HEK293 (cell line): ENCODE data around the gene CYP11A1.

Source experiments
- CTCF ChIA-PET: fragments of 350-600 bp; formaldehyde crosslinking; extraction: SDS; loops from one replicate; lab custom pipeline; 2021; ENCODE audit warnings: antibody characterized with exemption; lab: Yijun Ruan, JAX
- POLR2A ChIA-PET: fragments of 300-600 bp; formaldehyde crosslinking; extraction: SDS; loops from one replicate; lab custom pipeline; 2020; ENCODE audit warnings: antibody characterized with exemption, inconsistent platforms; lab: Yijun Ruan, JAX
- H3K27ac ChIP-seq: fragments of 200-500 bp; sonication (Bioruptor generic); 2 replicates; pipeline ENCODE4 v1.5.1; 2014; ENCODE audit warnings: low read depth, low read length, control low read depth, inconsistent platforms; ENCODE audit errors: extremely low read depth
- H3K36me3 ChIP-seq, 2 experiments: fragments of 200-500 bp in 1 of 2; sonication (Bioruptor generic) in 1 of 2; 1 replicate in 1 of 2; 2 replicates in 1 of 2; pipeline ENCODE4 v1.5.1; 2014 to 2017; ENCODE audit warnings: inconsistent platforms in 2 of 2, low read length in 2 of 2; ENCODE audit not compliant: control insufficient read depth in 2 of 2, insufficient read depth in 1 of 2
- H3K4me1 ChIP-seq: fragments of 200-500 bp; sonication (Bioruptor generic); 2 replicates; pipeline ENCODE4 v1.5.1; 2014; ENCODE audit warnings: mild to moderate bottlenecking, low read length, inconsistent platforms; ENCODE audit not compliant: control insufficient read depth, insufficient read depth
- H3K4me3 ChIP-seq: 2 replicates; pipeline ENCODE4 v1.5.1; 2011; ENCODE audit warnings: low read depth, mild to moderate bottlenecking, control low read depth, low read length, moderate library complexity
- H3K9me3 ChIP-seq: fragments of 200-500 bp; sonication (Bioruptor generic); 2 replicates; pipeline ENCODE4 v1.5.1; 2014; ENCODE audit warnings: low read depth, low read length, inconsistent platforms; ENCODE audit not compliant: control insufficient read depth, insufficient read depth
- HOXD13 ChIP-seq: sonication (generic); formaldehyde crosslinking; IDR thresholded peaks from 2 replicates; pipeline ENCODE4 v1.8.0; 2022; ENCODE audit warnings: missing genetic modification reagents, borderline replicate concordance
- MYNN ChIP-seq: fragments of 450-650 bp; formaldehyde crosslinking; IDR thresholded peaks from 2 replicates; pipeline ENCODE4 v1.5.1; 2016; ENCODE audit warnings: missing biosample characterization, missing genetic modification characterization, borderline replicate concordance
- PRDM1 ChIP-seq: fragments of 450-650 bp; formaldehyde crosslinking; IDR thresholded peaks from 2 replicates; pipeline ENCODE4; 2016; ENCODE audit warnings: missing biosample characterization, missing genetic modification characterization
- ZBTB1 ChIP-seq: fragments of 450-650 bp; formaldehyde crosslinking; IDR thresholded peaks from 2 replicates; pipeline ENCODE4 v1.5.1; 2016; ENCODE audit warnings: missing biosample characterization, missing genetic modification characterization
- ZBTB8A ChIP-seq: fragments of 450-650 bp; formaldehyde crosslinking; IDR thresholded peaks from 2 replicates; pipeline ENCODE4 v1.5.1; 2016; ENCODE audit warnings: missing biosample characterization, missing genetic modification characterization
- ZEB2 ChIP-seq: fragments of 450-650 bp; formaldehyde crosslinking; IDR thresholded peaks from 2 replicates; pipeline ENCODE4 v1.5.1; 2016; ENCODE audit warnings: missing biosample characterization, missing genetic modification characterization
- ZNF146 ChIP-seq: fragments of 450-650 bp; formaldehyde crosslinking; IDR thresholded peaks from 2 replicates; pipeline ENCODE4 v1.5.1; 2016; ENCODE audit warnings: missing biosample characterization, missing genetic modification characterization
- ZNF2 ChIP-seq: fragments of 450-650 bp; formaldehyde crosslinking; IDR thresholded peaks from 2 replicates; pipeline ENCODE4 v1.5.1; 2016; ENCODE audit warnings: missing biosample characterization, missing genetic modification characterization
- ZNF221 ChIP-seq: fragments of 450-650 bp; formaldehyde crosslinking; IDR thresholded peaks from 2 replicates; pipeline ENCODE4 v1.5.1; 2017; ENCODE audit warnings: missing biosample characterization, missing genetic modification characterization, borderline replicate concordance
- ZNF248 ChIP-seq: fragments of 450-650 bp; formaldehyde crosslinking; IDR thresholded peaks from 2 replicates; pipeline ENCODE4 v1.5.1; 2017; ENCODE audit warnings: missing biosample characterization, missing genetic modification characterization
- ZNF274 ChIP-seq, 2 experiments: fragments of 200-500 bp in 1 of 2; fragments of 450-650 bp in 1 of 2; sonication (Bioruptor generic) in 1 of 2; formaldehyde crosslinking in 1 of 2; IDR thresholded peaks; 2 replicates each; pipeline versions ENCODE4 v1.5.1 to v1.6.1; 2014 to 2016; ENCODE audit warnings: borderline replicate concordance in 1 of 2, inconsistent platforms in 1 of 2, low read length in 1 of 2, missing biosample characterization in 1 of 2, missing genetic modification characterization in 1 of 2
- ZNF366 ChIP-seq: fragments of 450-650 bp; formaldehyde crosslinking; conservative IDR thresholded peaks from 2 replicates; pipeline ENCODE4 v1.5.1; 2016; ENCODE audit warnings: missing biosample characterization, missing genetic modification characterization
- ZNF48 ChIP-seq: fragments of 450-650 bp; formaldehyde crosslinking; IDR thresholded peaks from 2 replicates; pipeline ENCODE4 v1.5.1; 2016; ENCODE audit warnings: missing biosample characterization, missing genetic modification characterization
- ZNF510 ChIP-seq: fragments of 450-650 bp; formaldehyde crosslinking; IDR thresholded peaks from 2 replicates; pipeline ENCODE4 v1.5.1; 2018; ENCODE audit warnings: mild to moderate bottlenecking, missing genetic modification characterization, missing biosample characterization; ENCODE audit not compliant: insufficient replicate concordance
- ZNF560 ChIP-seq: fragments of 450-650 bp; formaldehyde crosslinking; IDR thresholded peaks from 2 replicates; pipeline ENCODE4 v1.5.1; 2017; ENCODE audit warnings: missing biosample characterization, missing genetic modification characterization, borderline replicate concordance
- ZNF596 ChIP-seq: fragments of 450-650 bp; IDR thresholded peaks from 2 replicates; pipeline ENCODE4 v1.5.0; 2018; ENCODE audit warnings: missing biosample characterization, mild to moderate bottlenecking, missing genetic modification characterization, moderate library complexity
- ZNF658 ChIP-seq: fragments of 450-650 bp; formaldehyde crosslinking; IDR thresholded peaks from 2 replicates; pipeline ENCODE4; 2016; ENCODE audit warnings: missing biosample characterization, missing genetic modification characterization
- ZNF677 ChIP-seq: fragments of 450-650 bp; IDR thresholded peaks from 2 replicates; pipeline ENCODE4 v1.5.0; 2018; ENCODE audit warnings: missing biosample characterization, mild to moderate bottlenecking, missing genetic modification characterization, moderate library complexity
- ZNF701 ChIP-seq: fragments of 450-650 bp; formaldehyde crosslinking; IDR thresholded peaks from 2 replicates; pipeline ENCODE4 v1.5.1; 2016; ENCODE audit warnings: missing biosample characterization, missing genetic modification characterization
- ZNF785 ChIP-seq: fragments of 450-650 bp; formaldehyde crosslinking; IDR thresholded peaks from 2 replicates; pipeline ENCODE4 v1.5.1; 2016; ENCODE audit warnings: missing biosample characterization, missing genetic modification characterization
- TF ChIP-seq, protein P1 (sequence below): fragments of 450-650 bp; formaldehyde crosslinking; IDR thresholded peaks from 2 replicates; pipeline ENCODE4 v1.5.1; 2016; ENCODE audit warnings: missing biosample characterization, missing genetic modification characterization
- TF ChIP-seq, protein P2 (sequence below): fragments of 450-650 bp; formaldehyde crosslinking; IDR thresholded peaks from 2 replicates; pipeline ENCODE4 v1.5.1; 2016; ENCODE audit warnings: missing biosample characterization, missing genetic modification characterization
- TF ChIP-seq, protein P3 (sequence below): fragments of 450-650 bp; IDR thresholded peaks from 2 replicates; pipeline ENCODE4 v1.5.1; 2018; ENCODE audit warnings: missing biosample characterization, missing genetic modification characterization
- TF ChIP-seq, protein P4 (sequence below): fragments of 450-650 bp; formaldehyde crosslinking; IDR thresholded peaks from 2 replicates; pipeline ENCODE4 v1.5.1; 2016; ENCODE audit warnings: missing biosample characterization, missing genetic modification characterization
- TF ChIP-seq, protein P5 (sequence below): fragments of 450-650 bp; formaldehyde crosslinking; IDR thresholded peaks from 2 replicates; pipeline ENCODE4 v1.5.1; 2016; ENCODE audit warnings: missing biosample characterization, missing genetic modification characterization

The CYP11A1 gene

DNA sequence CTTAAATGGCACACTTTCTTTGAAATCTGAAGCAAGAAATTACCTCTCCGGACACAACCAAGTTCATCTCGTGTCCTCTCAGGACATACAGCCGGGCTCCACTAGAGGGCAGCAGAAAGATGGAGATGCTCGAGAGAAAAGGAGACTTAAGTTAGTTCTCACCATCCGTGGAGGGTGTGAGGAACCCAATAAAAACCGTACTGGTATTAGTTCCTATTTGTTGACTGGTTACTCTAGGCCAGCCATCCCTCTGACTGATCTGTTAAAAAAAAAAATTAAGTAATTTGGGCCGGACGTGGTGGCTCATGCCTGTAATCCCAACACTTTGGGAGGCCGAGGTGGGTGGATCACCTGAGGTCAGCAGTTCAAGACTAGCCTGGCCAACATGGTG lies 7.9 kb upstream of the CYP11A1 start (continued):
- TF ChIP-seq, protein P1, sequence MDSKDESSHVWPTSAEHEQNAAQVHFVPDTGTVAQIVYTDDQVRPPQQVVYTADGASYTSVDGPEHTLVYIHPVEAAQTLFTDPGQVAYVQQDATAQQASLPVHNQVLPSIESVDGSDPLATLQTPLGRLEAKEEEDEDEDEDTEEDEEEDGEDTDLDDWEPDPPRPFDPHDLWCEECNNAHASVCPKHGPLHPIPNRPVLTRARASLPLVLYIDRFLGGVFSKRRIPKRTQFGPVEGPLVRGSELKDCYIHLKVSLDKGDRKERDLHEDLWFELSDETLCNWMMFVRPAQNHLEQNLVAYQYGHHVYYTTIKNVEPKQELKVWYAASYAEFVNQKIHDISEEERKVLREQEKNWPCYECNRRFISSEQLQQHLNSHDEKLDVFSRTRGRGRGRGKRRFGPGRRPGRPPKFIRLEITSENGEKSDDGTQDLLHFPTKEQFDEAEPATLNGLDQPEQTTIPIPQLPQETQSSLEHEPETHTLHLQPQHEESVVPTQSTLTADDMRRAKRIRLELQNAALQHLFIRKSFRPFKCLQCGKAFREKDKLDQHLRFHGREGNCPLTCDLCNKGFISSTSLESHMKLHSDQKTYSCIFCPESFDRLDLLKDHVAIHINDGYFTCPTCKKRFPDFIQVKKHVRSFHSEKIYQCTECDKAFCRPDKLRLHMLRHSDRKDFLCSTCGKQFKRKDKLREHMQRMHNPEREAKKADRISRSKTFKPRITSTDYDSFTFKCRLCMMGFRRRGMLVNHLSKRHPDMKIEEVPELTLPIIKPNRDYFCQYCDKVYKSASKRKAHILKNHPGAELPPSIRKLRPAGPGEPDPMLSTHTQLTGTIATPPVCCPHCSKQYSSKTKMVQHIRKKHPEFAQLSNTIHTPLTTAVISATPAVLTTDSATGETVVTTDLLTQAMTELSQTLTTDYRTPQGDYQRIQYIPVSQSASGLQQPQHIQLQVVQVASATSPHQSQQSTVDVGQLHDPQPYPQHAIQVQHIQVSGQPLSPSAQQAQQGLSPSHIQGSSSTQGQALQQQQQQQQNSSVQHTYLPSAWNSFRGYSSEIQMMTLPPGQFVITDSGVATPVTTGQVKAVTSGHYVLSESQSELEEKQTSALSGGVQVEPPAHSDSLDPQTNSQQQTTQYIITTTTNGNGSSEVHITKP (tag by site-specific recombination) = peak; percentile 79
- TF ChIP-seq ZNF596 (tag by site-specific recombination) (no peak), ZNF658 (tag by site-specific recombination) (no peak), ZNF785 (tag by site-specific recombination) (no peak), ZNF366 (tag by site-specific recombination) (peak; percentile 48; the same call in 1 of the 2 replicates), ZNF2 (tag by site-specific recombination) (0 out of 2 replicates have a peak, but pooled peaks have one; percentile 20), ZNF560 (tag by site-specific recombination) (no peak), ZNF510 (tag by site-specific recombination) (no peak), ZNF701 (tag by site-specific recombination) (no peak), ZBTB8A (tag by site-specific recombination) (peak; percentile 25; the same call in 1 of the 2 replicates), ZNF274 (IDR thresholded peaks at IDR 0.05; ENCODE audit: low read length) (no peak), ZNF274 (tag by site-specific recombination; IDR thresholded peaks at IDR 0.05; ENCODE audit: borderline replicate concordance) (no peak), ZNF48 (tag by site-specific recombination) (no peak)
- TF ChIP-seq, protein P2, sequence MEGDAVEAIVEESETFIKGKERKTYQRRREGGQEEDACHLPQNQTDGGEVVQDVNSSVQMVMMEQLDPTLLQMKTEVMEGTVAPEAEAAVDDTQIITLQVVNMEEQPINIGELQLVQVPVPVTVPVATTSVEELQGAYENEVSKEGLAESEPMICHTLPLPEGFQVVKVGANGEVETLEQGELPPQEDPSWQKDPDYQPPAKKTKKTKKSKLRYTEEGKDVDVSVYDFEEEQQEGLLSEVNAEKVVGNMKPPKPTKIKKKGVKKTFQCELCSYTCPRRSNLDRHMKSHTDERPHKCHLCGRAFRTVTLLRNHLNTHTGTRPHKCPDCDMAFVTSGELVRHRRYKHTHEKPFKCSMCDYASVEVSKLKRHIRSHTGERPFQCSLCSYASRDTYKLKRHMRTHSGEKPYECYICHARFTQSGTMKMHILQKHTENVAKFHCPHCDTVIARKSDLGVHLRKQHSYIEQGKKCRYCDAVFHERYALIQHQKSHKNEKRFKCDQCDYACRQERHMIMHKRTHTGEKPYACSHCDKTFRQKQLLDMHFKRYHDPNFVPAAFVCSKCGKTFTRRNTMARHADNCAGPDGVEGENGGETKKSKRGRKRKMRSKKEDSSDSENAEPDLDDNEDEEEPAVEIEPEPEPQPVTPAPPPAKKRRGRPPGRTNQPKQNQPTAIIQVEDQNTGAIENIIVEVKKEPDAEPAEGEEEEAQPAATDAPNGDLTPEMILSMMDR (tag by site-specific recombination) = peak; percentile 80
- TF ChIP-seq, protein P3, sequence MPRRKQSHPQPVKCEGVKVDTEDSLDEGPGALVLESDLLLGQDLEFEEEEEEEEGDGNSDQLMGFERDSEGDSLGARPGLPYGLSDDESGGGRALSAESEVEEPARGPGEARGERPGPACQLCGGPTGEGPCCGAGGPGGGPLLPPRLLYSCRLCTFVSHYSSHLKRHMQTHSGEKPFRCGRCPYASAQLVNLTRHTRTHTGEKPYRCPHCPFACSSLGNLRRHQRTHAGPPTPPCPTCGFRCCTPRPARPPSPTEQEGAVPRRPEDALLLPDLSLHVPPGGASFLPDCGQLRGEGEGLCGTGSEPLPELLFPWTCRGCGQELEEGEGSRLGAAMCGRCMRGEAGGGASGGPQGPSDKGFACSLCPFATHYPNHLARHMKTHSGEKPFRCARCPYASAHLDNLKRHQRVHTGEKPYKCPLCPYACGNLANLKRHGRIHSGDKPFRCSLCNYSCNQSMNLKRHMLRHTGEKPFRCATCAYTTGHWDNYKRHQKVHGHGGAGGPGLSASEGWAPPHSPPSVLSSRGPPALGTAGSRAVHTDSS (tag by site-specific recombination) = no peak

DNA sequence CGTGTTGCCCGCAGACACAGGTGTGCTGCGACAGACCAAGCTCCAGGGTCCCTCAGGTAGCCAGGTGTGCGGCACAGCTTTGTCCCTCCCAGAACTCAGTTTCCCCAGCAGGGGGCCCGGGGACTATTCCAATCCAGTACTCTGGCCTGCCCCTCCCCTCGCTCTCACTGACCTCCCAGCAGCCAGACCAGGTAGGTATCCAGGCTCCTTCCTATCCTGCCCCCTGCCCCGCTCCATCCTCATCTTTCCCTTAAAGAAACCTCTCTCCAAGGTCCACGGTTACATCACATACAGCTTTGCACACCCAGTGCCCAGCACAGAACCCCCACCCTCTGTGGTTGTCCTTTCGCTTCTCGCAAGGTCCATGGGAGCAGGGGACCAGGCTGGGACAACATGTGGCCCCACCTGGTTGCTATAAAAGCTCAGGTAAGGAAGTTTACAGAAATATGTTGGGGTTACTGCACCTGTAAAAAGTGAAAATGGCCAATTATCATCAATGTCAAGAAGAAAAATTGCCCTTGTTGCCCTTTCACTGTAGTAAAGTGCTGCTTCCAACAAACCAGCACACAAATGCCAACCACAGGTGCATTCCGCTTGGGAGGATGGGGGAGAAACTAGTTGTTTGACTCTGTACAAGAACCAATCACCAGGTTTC lies 7.3 kb upstream of the CYP11A1 start:
- ChIA-PET CTCF (interaction anchor here (0.5 to 25.1 kb wide), 41 partner anchors 10 to 598 kb away, joined by 3 to 768 read pairs (median 4); partner anchors contain the start of genes SEMA7A and UBL7), POLR2A (interaction anchor here (0.9 to 1.3 kb wide), 3 partner anchors 87 to 241 kb away, joined by 3 to 6 read pairs (median 4); partner anchors contain the start of gene UBL7)
- Histone ChIP-seq H3K4me3 (peak overlapping the region; percentile 13; the same call in 1 of the 2 replicates), H3K36me3 (no peaks in the 10 kb centered on the region), H3K27ac (no peak overlapping the region), H3K9me3 (no peaks in the 10 kb centered on the region), H3K4me1 (peaks cover 9% of the 10 kb centered on the region)
- TF ChIP-seq HOXD13 (CRISPR knock-in tag) = no peak
- 0 out of 2 replicates have a peak, but pooled peaks have one; percentile 8 for TF ChIP-seq ZNF677
- TF ChIP-seq ZBTB1 (tag by site-specific recombination) = 0 out of 2 replicates have a peak, but pooled peaks have one; percentile 9
- TF ChIP-seq MYNN (tag by site-specific recombination) = no peak
- TF ChIP-seq, protein P4, sequence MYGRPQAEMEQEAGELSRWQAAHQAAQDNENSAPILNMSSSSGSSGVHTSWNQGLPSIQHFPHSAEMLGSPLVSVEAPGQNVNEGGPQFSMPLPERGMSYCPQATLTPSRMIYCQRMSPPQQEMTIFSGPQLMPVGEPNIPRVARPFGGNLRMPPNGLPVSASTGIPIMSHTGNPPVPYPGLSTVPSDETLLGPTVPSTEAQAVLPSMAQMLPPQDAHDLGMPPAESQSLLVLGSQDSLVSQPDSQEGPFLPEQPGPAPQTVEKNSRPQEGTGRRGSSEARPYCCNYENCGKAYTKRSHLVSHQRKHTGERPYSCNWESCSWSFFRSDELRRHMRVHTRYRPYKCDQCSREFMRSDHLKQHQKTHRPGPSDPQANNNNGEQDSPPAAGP (tag by site-specific recombination) = peak; percentile 5; the same call in 1 of the 2 replicates
- no peak for TF ChIP-seq ZNF221 (tag by site-specific recombination)
- TF ChIP-seq ZNF248 (tag by site-specific recombination) = no peak
- peak; percentile 95 for TF ChIP-seq PRDM1
- TF ChIP-seq, protein P5, sequence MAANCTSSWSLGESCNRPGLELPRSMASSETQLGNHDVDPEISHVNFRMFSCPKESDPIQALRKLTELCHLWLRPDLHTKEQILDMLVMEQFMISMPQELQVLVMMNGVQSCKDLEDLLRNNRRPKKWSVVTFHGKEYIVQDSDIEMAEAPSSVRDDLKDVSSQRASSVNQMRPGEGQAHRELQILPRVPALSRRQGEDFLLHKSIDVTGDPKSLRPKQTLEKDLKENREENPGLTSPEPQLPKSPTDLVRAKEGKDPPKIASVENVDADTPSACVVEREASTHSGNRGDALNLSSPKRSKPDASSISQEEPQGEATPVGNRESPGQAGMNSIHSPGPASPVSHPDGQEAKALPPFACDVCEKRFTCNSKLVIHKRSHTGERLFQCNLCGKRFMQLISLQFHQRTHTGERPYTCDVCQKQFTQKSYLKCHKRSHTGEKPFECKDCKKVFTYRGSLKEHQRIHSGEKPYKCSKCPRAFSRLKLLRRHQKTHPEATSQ = no peak
- peak; percentile 99 for TF ChIP-seq ZEB2 (tag by site-specific recombination)
- no peak for TF ChIP-seq ZNF146 (tag by site-specific recombination)
